22Rv1 (cell line): Measurements from ENCODE around the gene ALDOC.

Experiments used
- ZFX ChIP-seq: fragments of 450-650 bp; IDR thresholded peaks from 2 replicates; pipeline ENCODE4 v1.6.1; 2017; ENCODE audit warnings: antibody characterized with exemption, borderline replicate concordance
- TF ChIP-seq, protein P1 (sequence below): fragments of 450-650 bp; IDR thresholded peaks from 2 replicates; pipeline ENCODE4 v1.5.1; 2017; ENCODE audit warnings: mild to moderate bottlenecking

DNA sequence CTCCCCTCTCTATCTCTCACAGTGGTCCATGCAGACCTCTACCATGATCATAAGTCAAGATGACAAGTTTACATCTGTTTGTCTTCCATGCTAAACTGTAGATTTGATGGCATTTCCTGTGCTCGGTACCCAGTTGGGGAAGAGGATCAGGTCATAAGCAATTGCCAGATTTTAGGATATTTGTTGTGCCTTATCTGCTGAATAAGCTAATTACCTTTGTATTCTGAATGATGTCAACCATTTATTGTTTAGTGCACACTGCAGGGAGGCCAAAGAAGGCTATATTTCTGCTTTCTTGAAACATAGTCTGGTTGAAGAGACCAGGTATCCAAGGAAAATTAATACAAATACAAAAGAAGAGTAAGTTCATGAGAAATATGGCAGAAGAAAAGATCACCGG is 5.8 kb upstream of the ALDOC start:
- TF ChIP-seq, protein P1, sequence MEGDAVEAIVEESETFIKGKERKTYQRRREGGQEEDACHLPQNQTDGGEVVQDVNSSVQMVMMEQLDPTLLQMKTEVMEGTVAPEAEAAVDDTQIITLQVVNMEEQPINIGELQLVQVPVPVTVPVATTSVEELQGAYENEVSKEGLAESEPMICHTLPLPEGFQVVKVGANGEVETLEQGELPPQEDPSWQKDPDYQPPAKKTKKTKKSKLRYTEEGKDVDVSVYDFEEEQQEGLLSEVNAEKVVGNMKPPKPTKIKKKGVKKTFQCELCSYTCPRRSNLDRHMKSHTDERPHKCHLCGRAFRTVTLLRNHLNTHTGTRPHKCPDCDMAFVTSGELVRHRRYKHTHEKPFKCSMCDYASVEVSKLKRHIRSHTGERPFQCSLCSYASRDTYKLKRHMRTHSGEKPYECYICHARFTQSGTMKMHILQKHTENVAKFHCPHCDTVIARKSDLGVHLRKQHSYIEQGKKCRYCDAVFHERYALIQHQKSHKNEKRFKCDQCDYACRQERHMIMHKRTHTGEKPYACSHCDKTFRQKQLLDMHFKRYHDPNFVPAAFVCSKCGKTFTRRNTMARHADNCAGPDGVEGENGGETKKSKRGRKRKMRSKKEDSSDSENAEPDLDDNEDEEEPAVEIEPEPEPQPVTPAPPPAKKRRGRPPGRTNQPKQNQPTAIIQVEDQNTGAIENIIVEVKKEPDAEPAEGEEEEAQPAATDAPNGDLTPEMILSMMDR = no peak
- no peak for TF ChIP-seq ZFX
